PFSK-1 (cell line): Measurements from ENCODE around the gene MUC20.

Experiments used
- FOXP2 ChIP-seq: optimal IDR thresholded peaks from 2 replicates; pipeline ENCODE3; 2011; ENCODE audit warnings: borderline replicate concordance, control low read depth, inconsistent platforms; ENCODE audit not compliant: insufficient read depth; ENCODE audit errors: extremely low read length, extremely low read depth
- POLR2AphosphoS5 ChIP-seq: IDR thresholded peaks from 2 replicates; pipeline ENCODE4 v1.6.1; 2012; ENCODE audit warnings: low read depth, mild to moderate bottlenecking, control low read depth, low read length, moderate library complexity
- REST ChIP-seq, 2 experiments: IDR thresholded peaks; 2 replicates each; pipeline versions ENCODE4 v1.6.1 to v1.8.0; 2011 to 2012; ENCODE audit warnings: low read depth in 2 of 2, low read length in 2 of 2, control low read depth in 1 of 2, inconsistent platforms in 1 of 2, mild to moderate bottlenecking in 1 of 2, moderate library complexity in 1 of 2; ENCODE audit not compliant: insufficient read depth in 1 of 2
- SIN3A ChIP-seq: IDR thresholded peaks from 2 replicates; pipeline ENCODE4 v1.6.1; 2012; ENCODE audit warnings: mild to moderate bottlenecking, low read length, moderate library complexity, borderline replicate concordance; ENCODE audit not compliant: insufficient read depth
- TAF1 ChIP-seq: IDR thresholded peaks from 2 replicates; pipeline ENCODE4 v1.6.1; 2012; ENCODE audit warnings: low read length, control low read depth, borderline replicate concordance; ENCODE audit not compliant: insufficient read depth

DNA sequence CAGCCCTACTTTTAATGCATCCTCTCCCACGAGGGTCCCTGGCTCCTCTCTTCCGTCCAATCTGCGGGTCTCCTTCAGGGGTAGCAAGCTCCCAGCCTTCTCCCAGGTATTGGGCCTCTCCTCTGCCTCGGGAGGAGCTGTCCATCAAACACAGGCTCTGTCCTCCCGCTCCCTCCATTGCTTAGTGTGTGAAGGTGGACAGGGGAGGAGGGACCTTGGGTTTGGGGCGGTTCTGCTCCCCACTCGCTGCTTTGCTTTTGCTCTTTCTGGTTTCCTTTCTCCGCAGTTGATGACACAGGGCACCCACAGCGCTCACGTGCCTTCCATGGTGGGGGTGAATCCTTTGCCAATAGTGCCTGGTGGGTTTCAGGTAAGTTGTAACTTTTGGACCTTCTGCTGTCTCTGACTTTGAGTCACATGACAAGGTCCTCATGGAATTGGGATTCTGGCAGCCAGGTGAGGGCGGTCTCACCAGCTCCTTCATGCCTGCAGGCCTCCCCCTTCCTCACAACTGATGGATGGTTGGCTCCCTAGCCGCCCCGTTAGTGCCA, 18.9 kb downstream of the MUC20 start:
- TF ChIP-seq REST (IDR thresholded peaks at IDR 0.05; ENCODE audit: insufficient read depth in 1 of 2, low read depth in 2 of 2, low read length in 2 of 2), result no peak
- no peak for TF ChIP-seq SIN3A
- TF ChIP-seq POLR2AphosphoS5, result no peak
- TF ChIP-seq FOXP2, result no peak
- TF ChIP-seq TAF1, result no peak
